Measurements from ENCODE around the gene TAMM41. TPM values are rescaled to one million over a fixed set of nuclear protein-coding genes. Genes with fewer than 3 reads are reported as not detected.
A peak's percentile ranks its signal among the peaks of the same experiment; 100 is the strongest.

TAMM41 gene
- total and polyA plus RNA-seq, 10 of the 15 experiments (the other 5 are each of a cell fraction or from before 2014, with no cell fraction given) = 10.4 to 36.6 (median 18.3) TPM

GRCh38 chr3:11846281-11847266, at the start of gene TAMM41 (continued):
- TF ChIP-seq STAT1 (conservative IDR thresholded peaks at IDR 0.05) (no peak), ZNF592 (IDR thresholded peaks at IDR 0.05) (no peak), DPF2 (IDR thresholded peaks at IDR 0.05) (no peak), ZSCAN29 (IDR thresholded peaks at IDR 0.05) (no peak), NRF1 (conservative IDR thresholded peaks at IDR 0.05; ENCODE audit: low read depth, low read length) (peak; percentile 1; the same call in 1 of the 2 replicates), PML (IDR thresholded peaks at IDR 0.05; ENCODE audit: low read length) (peak; percentile 63; the same call in 1 of the 2 replicates), TCF7 (IDR thresholded peaks at IDR 0.05; ENCODE audit: borderline replicate concordance) (no peak), MEF2A (IDR thresholded peaks at IDR 0.05; ENCODE audit: insufficient read depth, low read depth, low read length) (no peak), GABPA (IDR thresholded peaks at IDR 0.05; ENCODE audit: low read depth) (no peak), MYC (IDR thresholded peaks at IDR 0.05; ENCODE audit: insufficient read depth, insufficient read length, insufficient replicate concordance, low read length, severe bottlenecking) (no peak), MEF2B (IDR thresholded peaks at IDR 0.05; ENCODE audit: partially characterized antibody, poor library complexity, severe bottlenecking) (no peak), SREBF2 (IDR thresholded peaks at IDR 0.05; ENCODE audit: low read length) (no peak), SIN3A (IDR thresholded peaks at IDR 0.05; ENCODE audit: low read depth, low read length) (peak; percentile 83), TBL1XR1 (IDR thresholded peaks at IDR 0.05; ENCODE audit: low read depth, low read length) (0 out of 2 replicates have a peak, but pooled peaks have one; percentile 76), MLLT1 (IDR thresholded peaks at IDR 0.05) (no peak), BCL11A (IDR thresholded peaks at IDR 0.05; ENCODE audit: low read depth, low read length) (no peak), CHD4 (IDR thresholded peaks at IDR 0.05) (no peak), ASH2L (IDR thresholded peaks at IDR 0.05; ENCODE audit: borderline replicate concordance, low read depth) (no peak)
- TF ChIP-seq, protein P1, sequence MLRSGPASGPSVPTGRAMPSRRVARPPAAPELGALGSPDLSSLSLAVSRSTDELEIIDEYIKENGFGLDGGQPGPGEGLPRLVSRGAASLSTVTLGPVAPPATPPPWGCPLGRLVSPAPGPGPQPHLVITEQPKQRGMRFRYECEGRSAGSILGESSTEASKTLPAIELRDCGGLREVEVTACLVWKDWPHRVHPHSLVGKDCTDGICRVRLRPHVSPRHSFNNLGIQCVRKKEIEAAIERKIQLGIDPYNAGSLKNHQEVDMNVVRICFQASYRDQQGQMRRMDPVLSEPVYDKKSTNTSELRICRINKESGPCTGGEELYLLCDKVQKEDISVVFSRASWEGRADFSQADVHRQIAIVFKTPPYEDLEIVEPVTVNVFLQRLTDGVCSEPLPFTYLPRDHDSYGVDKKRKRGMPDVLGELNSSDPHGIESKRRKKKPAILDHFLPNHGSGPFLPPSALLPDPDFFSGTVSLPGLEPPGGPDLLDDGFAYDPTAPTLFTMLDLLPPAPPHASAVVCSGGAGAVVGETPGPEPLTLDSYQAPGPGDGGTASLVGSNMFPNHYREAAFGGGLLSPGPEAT (IDR thresholded peaks at IDR 0.05; ENCODE audit: low read depth) = peak; percentile 36
- TF ChIP-seq, protein P2, sequence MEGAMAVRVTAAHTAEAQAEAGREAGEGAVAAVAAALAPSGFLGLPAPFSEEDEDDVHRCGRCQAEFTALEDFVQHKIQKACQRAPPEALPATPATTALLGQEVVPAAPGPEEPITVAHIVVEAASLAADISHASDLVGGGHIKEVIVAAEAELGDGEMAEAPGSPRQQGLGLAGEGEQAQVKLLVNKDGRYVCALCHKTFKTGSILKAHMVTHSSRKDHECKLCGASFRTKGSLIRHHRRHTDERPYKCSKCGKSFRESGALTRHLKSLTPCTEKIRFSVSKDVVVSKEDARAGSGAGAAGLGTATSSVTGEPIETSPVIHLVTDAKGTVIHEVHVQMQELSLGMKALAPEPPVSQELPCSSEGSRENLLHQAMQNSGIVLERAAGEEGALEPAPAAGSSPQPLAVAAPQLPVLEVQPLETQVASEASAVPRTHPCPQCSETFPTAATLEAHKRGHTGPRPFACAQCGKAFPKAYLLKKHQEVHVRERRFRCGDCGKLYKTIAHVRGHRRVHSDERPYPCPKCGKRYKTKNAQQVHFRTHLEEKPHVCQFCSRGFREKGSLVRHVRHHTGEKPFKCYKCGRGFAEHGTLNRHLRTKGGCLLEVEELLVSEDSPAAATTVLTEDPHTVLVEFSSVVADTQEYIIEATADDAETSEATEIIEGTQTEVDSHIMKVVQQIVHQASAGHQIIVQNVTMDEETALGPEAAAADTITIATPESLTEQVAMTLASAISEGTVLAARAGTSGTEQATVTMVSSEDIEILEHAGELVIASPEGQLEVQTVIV (IDR thresholded peaks at IDR 0.05; ENCODE audit: borderline replicate concordance, partially characterized antibody) = no peak

Measured in GM12878 (cell line).